ENCODE measurements around the gene PRLHR.

PRLHR gene

DNA sequence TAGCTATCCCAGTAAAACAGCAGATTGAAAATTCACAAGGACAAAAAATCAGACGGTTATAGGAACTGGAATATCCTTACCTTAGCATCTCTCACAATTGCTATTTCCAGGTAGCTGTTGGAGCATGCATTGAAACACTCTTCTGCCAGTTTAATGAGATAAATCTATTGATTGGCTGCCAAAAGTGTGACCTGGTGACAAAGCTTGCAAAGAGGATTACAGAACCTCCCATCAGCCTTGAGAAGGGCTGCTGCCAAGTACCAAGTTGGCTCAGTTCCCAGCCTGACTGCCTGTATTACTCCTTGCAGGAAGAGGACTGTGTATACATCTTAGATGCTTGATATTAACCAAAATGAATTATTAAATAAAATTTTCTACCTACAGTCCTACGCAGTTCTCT lies 5.1 kb downstream of the PRLHR start:
- Histone ChIP-seq H3K4me2 (ENCODE audit: low read length) (no peak overlapping the region), H3K36me3 (ENCODE audit: control insufficient read depth, low read length) (no peaks in the 10 kb centered on the region), H3K79me2 (ENCODE audit: control insufficient read depth, low read length) (no peaks in the 10 kb centered on the region), H3K4me3 (ENCODE audit: low read length) (no peak overlapping the region), H3K9me2 (replicated peaks; ENCODE audit: control insufficient read depth, low read length) (no peaks in the 10 kb centered on the region), H3K9me3 (ENCODE audit: control insufficient read depth, insufficient read depth, low read length) (no peaks in the 10 kb centered on the region; the same call in 1 of the 2 replicates), H4K20me1 (ENCODE audit: control insufficient read depth, insufficient read depth, low read depth, low read length) (no peaks in the 10 kb centered on the region), H3K4me1 (ENCODE audit: control insufficient read depth, low read length) (no peaks in the 10 kb centered on the region), H3K27me3 (ENCODE audit: control insufficient read depth, low read length) (peaks cover 7% of the 10 kb centered on the region), H3F3A (ENCODE audit: control insufficient read depth, insufficient read depth) (no peaks in the 10 kb centered on the region), H3K27ac (ENCODE audit: low read depth, low read length) (no peak overlapping the region)
- TF ChIP-seq EZH2phosphoT487 (IDR thresholded peaks at IDR 0.05; ENCODE audit: borderline replicate concordance, low read length): no peak
- no peak for TF ChIP-seq CTCF (IDR thresholded peaks at IDR 0.05; ENCODE audit: low read depth, low read length, poor library complexity, severe bottlenecking)

GRCh38 chr10:118587881-118588651 lies 7.4 kb downstream of the PRLHR start:
- H3K27me3 ChIP-seq (ENCODE audit: control insufficient read depth, low read length): peaks cover 7% of the 10 kb centered on the region
- H4K20me1 ChIP-seq (ENCODE audit: control insufficient read depth, insufficient read depth, low read depth, low read length): no peaks in the 10 kb centered on the region
- H3K9me3 ChIP-seq (ENCODE audit: control insufficient read depth, insufficient read depth, low read length): no peaks in the 10 kb centered on the region
- no peaks in the 10 kb centered on the region for H3K4me1 ChIP-seq (ENCODE audit: control insufficient read depth, low read length)
- H3K4me2 ChIP-seq (ENCODE audit: low read length): no peak overlapping the region
- H3K4me3 ChIP-seq (ENCODE audit: low read length): no peak overlapping the region
- TF ChIP-seq CTCF (IDR thresholded peaks at IDR 0.05; ENCODE audit: low read depth, low read length, poor library complexity, severe bottlenecking) (no peak), EZH2phosphoT487 (IDR thresholded peaks at IDR 0.05; ENCODE audit: borderline replicate concordance, low read length) (no peak)
- H3K9me2 ChIP-seq (replicated peaks; ENCODE audit: control insufficient read depth, low read length): no peaks in the 10 kb centered on the region
- no peak overlapping the region for H3K27ac ChIP-seq (ENCODE audit: low read depth, low read length)
- H3K79me2 ChIP-seq (ENCODE audit: control insufficient read depth, low read length): no peaks in the 10 kb centered on the region
- no peaks in the 10 kb centered on the region for H3F3A ChIP-seq (ENCODE audit: control insufficient read depth, insufficient read depth)
- H3K36me3 ChIP-seq (ENCODE audit: control insufficient read depth, low read length): no peaks in the 10 kb centered on the region

DNA sequence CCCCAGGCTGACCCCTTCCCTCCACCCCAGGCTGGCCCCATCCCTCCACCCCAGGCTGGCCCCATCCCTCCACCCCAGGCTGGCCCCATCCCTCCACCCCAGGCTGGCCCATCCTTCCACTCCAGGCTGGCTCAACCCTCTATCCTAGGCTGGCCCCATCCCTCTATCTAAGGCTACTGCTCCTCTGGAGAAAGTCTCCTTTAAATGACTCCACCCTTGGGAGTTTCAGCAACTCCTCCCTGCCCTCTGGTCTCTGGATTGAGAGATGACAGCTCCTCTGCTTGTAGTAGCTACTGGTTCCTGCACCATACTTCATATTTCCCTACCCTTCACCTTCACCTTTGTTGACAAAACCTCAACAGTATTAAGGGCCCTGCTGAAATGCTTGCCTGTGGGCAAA lies 8.5 kb downstream of the PRLHR start:
- no peaks in the 10 kb centered on the region for H3K9me3 ChIP-seq (ENCODE audit: control insufficient read depth, insufficient read depth, low read length)
- H3K9me2 ChIP-seq (replicated peaks; ENCODE audit: control insufficient read depth, low read length): no peaks in the 10 kb centered on the region
- H3F3A ChIP-seq (ENCODE audit: control insufficient read depth, insufficient read depth): no peaks in the 10 kb centered on the region
- no peaks in the 10 kb centered on the region for H4K20me1 ChIP-seq (ENCODE audit: control insufficient read depth, insufficient read depth, low read depth, low read length)
- H3K27ac ChIP-seq (ENCODE audit: low read depth, low read length): no peak overlapping the region
- H3K79me2 ChIP-seq (ENCODE audit: control insufficient read depth, low read length): no peaks in the 10 kb centered on the region
- H3K4me1 ChIP-seq (ENCODE audit: control insufficient read depth, low read length): no peaks in the 10 kb centered on the region
- TF ChIP-seq CTCF (IDR thresholded peaks at IDR 0.05; ENCODE audit: low read depth, low read length, poor library complexity, severe bottlenecking): no peak
- TF ChIP-seq EZH2phosphoT487 (IDR thresholded peaks at IDR 0.05; ENCODE audit: borderline replicate concordance, low read length): no peak
- H3K36me3 ChIP-seq (ENCODE audit: control insufficient read depth, low read length): no peaks in the 10 kb centered on the region
- H3K4me2 ChIP-seq (ENCODE audit: low read length): no peak overlapping the region
- H3K27me3 ChIP-seq (ENCODE audit: control insufficient read depth, low read length): peaks cover 7% of the 10 kb centered on the region
- no peak overlapping the region for H3K4me3 ChIP-seq (ENCODE audit: low read length)

All from DOHH2 (cell line).